Spleen (tissue), 3 donors: ENCODE results near the gene CYP4F22.

Source experiments
- POLR2A ChIP-seq, 3 donors: fragments of 450-650 bp; IDR thresholded peaks; one replicate each; pipeline ENCODE4 v1.5.1; 2017; ENCODE audit warnings: antibody characterized with exemption in 3 of 3, mild to moderate bottlenecking in 1 of 3
- POLR2AphosphoS5 ChIP-seq, 3 donors: sonication (generic); formaldehyde crosslinking; IDR thresholded peaks; one replicate each; pipeline ENCODE4 v1.5.1; 2017; ENCODE audit warnings: antibody characterized with exemption in 3 of 3

DNA sequence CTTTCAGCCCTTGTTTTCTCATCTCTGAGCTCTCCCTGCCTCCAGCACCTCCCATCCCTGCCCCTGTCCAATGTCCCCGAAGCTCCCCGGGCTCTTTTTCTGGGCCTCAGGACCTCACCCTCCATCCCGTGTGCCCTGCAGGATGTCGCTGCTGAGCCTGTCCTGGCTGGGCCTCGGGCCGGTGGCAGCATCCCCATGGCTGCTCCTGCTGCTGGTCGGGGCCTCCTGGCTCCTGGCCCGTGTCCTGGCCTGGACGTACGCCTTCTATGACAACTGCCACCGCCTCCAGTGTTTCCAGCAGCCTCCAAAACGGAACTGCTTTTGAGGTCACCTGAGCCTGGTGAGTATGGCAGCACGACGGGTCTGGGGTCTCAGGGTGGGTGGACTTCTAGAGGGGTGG, 55.6 kb downstream of the CYP4F22 start:
- no peak for TF ChIP-seq POLR2A (IDR thresholded peaks at IDR 0.05)
- no peak for TF ChIP-seq POLR2AphosphoS5 (IDR thresholded peaks at IDR 0.05)
